A549 (cell line): ENCODE data around the gene BFSP2. TPM values are rescaled to one million over a fixed set of nuclear protein-coding genes. Genes with fewer than 3 reads are reported as not detected.

Experiments
- ATAC-seq, 2 experiments: fragments of 200-7000 bp in 1 of 2; fragments of >200 bp in 1 of 2; cut with Nextera tagmentation in 1 of 2; cut with Tn5 transposase in 1 of 2; 3 replicates each; pipeline versions ENCODE4 v1.8.0 to v1.9.1; 2018 to 2020; ENCODE audit warnings: mild to moderate bottlenecking in 1 of 2, moderate library complexity in 1 of 2
- CTCF ChIA-PET: fragments of 300-600 bp; sonication (Branson Sonifier 250); formaldehyde crosslinking; extraction: SDS; loops from one replicate; lab custom pipeline; 2021; ENCODE audit warnings: antibody characterized with exemption, inconsistent platforms; lab: Yijun Ruan, JAX
- POLR2A ChIA-PET: fragments of 350-600 bp; formaldehyde crosslinking; extraction: SDS; loops from one replicate; lab custom pipeline; 2021; ENCODE audit warnings: antibody characterized with exemption, inconsistent platforms; lab: Yijun Ruan, JAX
- DNase-seq, 2 experiments: peaks; one replicate each; pipeline versions ENCODE4 v3.0.0 to v3.0.0-alpha.2; 2011 to 2016; ENCODE audit warnings: low read depth in 1 of 2, low spot score in 1 of 2
- FAIRE-seq: peaks from 2 replicates; lab custom pipeline; 2011; peaks lifted over from hg19 to GRCh38; lab: Jason Lieb, UNC
- H3K27ac ChIP-seq, 2 experiments: fragments of >200 bp; sonication (Bioruptor Twin); formaldehyde crosslinking; 3 replicates each; pipeline ENCODE4 v1.5.1; 2016 to 2017
- H3K4me1 ChIP-seq: fragments of >200 bp; sonication (Bioruptor Twin); formaldehyde crosslinking; 3 replicates; pipeline ENCODE4 v1.6.1; 2016
- H3K4me2 ChIP-seq: fragments of >200 bp; sonication (Bioruptor Twin); formaldehyde crosslinking; 3 replicates; pipeline ENCODE4 v1.6.1; 2016
- H3K4me3 ChIP-seq: fragments of >200 bp; sonication (Bioruptor Twin); formaldehyde crosslinking; 3 replicates; pipeline ENCODE4 v1.5.1; 2016
- H3K9me3 ChIP-seq: fragments of >200 bp; sonication (Bioruptor Twin); formaldehyde crosslinking; 3 replicates; pipeline ENCODE4 v1.6.1; 2016
- CBX8 ChIP-seq: fragments of 200-600 bp; sonication (generic); IDR thresholded peaks from 2 replicates; pipeline ENCODE4 v1.6.1; 2016
- CEBPB ChIP-seq, 2 experiments: fragments of >200 bp in 1 of 2; sonication (Bioruptor Twin) in 1 of 2; formaldehyde crosslinking in 1 of 2; IDR thresholded peaks; 2 replicates each; pipeline ENCODE4 v1.6.1; 2012 to 2016
- CHD2 ChIP-seq: fragments of 150-350 bp; IDR thresholded peaks from 2 replicates; pipeline ENCODE4 v1.6.1; 2014; ENCODE audit warnings: low read length; ENCODE audit not compliant: partially characterized antibody
- EHMT2 ChIP-seq: fragments of 200-600 bp; sonication (generic); IDR thresholded peaks from 2 replicates; pipeline ENCODE4 v1.6.1; 2016; ENCODE audit warnings: antibody characterized with exemption, low read depth, mild to moderate bottlenecking, moderate library complexity
- ESRRA ChIP-seq: fragments of 150-350 bp; IDR thresholded peaks from 2 replicates; pipeline ENCODE4 v1.6.1; 2014; ENCODE audit warnings: mild to moderate bottlenecking, low read length, borderline replicate concordance
- FOSB ChIP-seq: fragments of 250-450 bp; sonication (Bioruptor Pico); IDR thresholded peaks from 2 replicates; pipeline ENCODE4 v1.5.0; 2020; ENCODE audit warnings: mild to moderate bottlenecking, moderate library complexity
- FOSL2 ChIP-seq, 2 experiments: fragments of 450-650 bp in 1 of 2; fragments of >200 bp in 1 of 2; sonication (Bioruptor Twin) in 1 of 2; formaldehyde crosslinking; IDR thresholded peaks; 2 replicates each; pipeline versions ENCODE4 v1.5.0 to v1.6.1; 2016 to 2020; ENCODE audit warnings: mild to moderate bottlenecking in 1 of 2, moderate library complexity in 1 of 2
- FOXS1 ChIP-seq: fragments of 250-450 bp; sonication (Bioruptor Pico); IDR thresholded peaks from 2 replicates; pipeline ENCODE4 v1.5.0; 2020; ENCODE audit warnings: mild to moderate bottlenecking, moderate library complexity
- GATA3 ChIP-seq: IDR thresholded peaks from 2 replicates; pipeline ENCODE4 v1.6.1; 2012; ENCODE audit warnings: borderline replicate concordance
- HDAC2 ChIP-seq: fragments of 200-600 bp; sonication (generic); IDR thresholded peaks from 2 replicates; pipeline ENCODE4 v1.6.1; 2016
- HEYL ChIP-seq: fragments of 250-450 bp; sonication (Bioruptor Pico); IDR thresholded peaks from 2 replicates; pipeline ENCODE4 v1.8.0; 2021; ENCODE audit warnings: mild to moderate bottlenecking, moderate library complexity
- HOXB13 ChIP-seq: fragments of 250-450 bp; sonication (Bioruptor Pico); IDR thresholded peaks from 2 replicates; pipeline ENCODE4 v1.5.0; 2020; ENCODE audit warnings: low read depth, mild to moderate bottlenecking, moderate library complexity
- HOXB5 ChIP-seq: fragments of 250-450 bp; sonication (Bioruptor Pico); IDR thresholded peaks from 2 replicates; pipeline ENCODE4 v1.5.0; 2020; ENCODE audit warnings: mild to moderate bottlenecking, moderate library complexity
- JUN ChIP-seq, 2 experiments: fragments of >200 bp; sonication (Bioruptor Twin); formaldehyde crosslinking; IDR thresholded peaks; 2 replicates in 1 of 2; 3 replicates in 1 of 2; pipeline ENCODE4 v1.6.1; 2016 to 2017
- KDM5A ChIP-seq: fragments of 200-600 bp; sonication (generic); IDR thresholded peaks from 2 replicates; pipeline ENCODE4 v1.6.1; 2016; ENCODE audit warnings: antibody characterized with exemption, mild to moderate bottlenecking
- MAFK ChIP-seq: fragments of 450-650 bp; IDR thresholded peaks from 2 replicates; pipeline ENCODE4 v1.6.1; 2014; ENCODE audit not compliant: partially characterized antibody
- MAZ ChIP-seq: fragments of 150-350 bp; IDR thresholded peaks from 2 replicates; pipeline ENCODE4 v1.6.1; 2014; ENCODE audit warnings: antibody characterized with exemption, low read depth, low read length, borderline replicate concordance
- MYC ChIP-seq: IDR thresholded peaks from 2 replicates; pipeline ENCODE4 v1.6.1; 2012; ENCODE audit warnings: mild to moderate bottlenecking, inconsistent platforms, low read length, improper control_type of control experiment, borderline replicate concordance
- NFE2L2 ChIP-seq: fragments of 150-350 bp; conservative IDR thresholded peaks from 2 replicates; pipeline ENCODE4 v1.6.1; 2014; ENCODE audit warnings: low read length
- PHF8 ChIP-seq: fragments of 200-600 bp; sonication (generic); IDR thresholded peaks from 2 replicates; pipeline ENCODE4 v1.6.1; 2016; ENCODE audit warnings: low read depth, mild to moderate bottlenecking, antibody characterized with exemption, moderate library complexity, borderline replicate concordance
- POLR2AphosphoS2 ChIP-seq: conservative IDR thresholded peaks from 2 replicates; pipeline ENCODE4 v1.6.1; 2012; ENCODE audit warnings: low read length, improper control_type of control experiment, inconsistent platforms
- RAD21 ChIP-seq, 2 experiments: fragments of >200 bp in 1 of 2; sonication (Bioruptor Twin) in 1 of 2; formaldehyde crosslinking in 1 of 2; IDR thresholded peaks in 1 of 2; conservative IDR thresholded peaks in 1 of 2; 2 replicates in 1 of 2; 3 replicates in 1 of 2; pipeline ENCODE4 v1.6.1; 2012 to 2018; ENCODE audit warnings: inconsistent platforms in 1 of 2
- RCOR1 ChIP-seq: fragments of 150-350 bp; IDR thresholded peaks from 2 replicates; pipeline ENCODE4 v1.6.1; 2014; ENCODE audit warnings: antibody characterized with exemption, low read length, low read depth
- SMC3 ChIP-seq: fragments of >200 bp; sonication (Bioruptor Twin); formaldehyde crosslinking; IDR thresholded peaks from 3 replicates; pipeline ENCODE4 v1.6.1; 2018; ENCODE audit warnings: inconsistent platforms
- SREBF2 ChIP-seq: fragments of 450-650 bp; IDR thresholded peaks from 2 replicates; pipeline ENCODE4 v1.6.1; 2014; ENCODE audit warnings: mild to moderate bottlenecking, moderate library complexity
- TFCP2L1 ChIP-seq: fragments of 250-450 bp; sonication (Bioruptor Pico); IDR thresholded peaks from 2 replicates; pipeline ENCODE4 v1.5.0; 2021; ENCODE audit warnings: mild to moderate bottlenecking
- TP53 ChIP-seq: fragments of 250-450 bp; sonication (Bioruptor Pico); IDR thresholded peaks from 2 replicates; pipeline ENCODE4 v1.5.0; 2021; ENCODE audit warnings: mild to moderate bottlenecking, moderate library complexity
- ZC3H11A ChIP-seq: fragments of 450-650 bp; IDR thresholded peaks from 2 replicates; pipeline ENCODE4 v1.6.1; 2014; ENCODE audit warnings: antibody characterized with exemption, mild to moderate bottlenecking
- WGBS: methylation state at CpG from one replicate; pipeline ENCODE4 v1.1.6; 2017; ENCODE audit errors: missing lambda C conversion rate; 5-methylcytosine and 5-hydroxymethylcytosine counted together
- polyA plus RNA-seq, 4 experiments: library from polyadenylated mRNA; depleted of rRNA in 3 of 4; stranded (reverse); fragments of >200 nt; fragmentation: RNase III in 1 of 4; extraction: RNeasy Plus Mini Kit Qiagen cat#74134 plus additional on column Dnase treatment in 1 of 4; gene quantifications; 2 replicates in 3 of 4; 3 replicates in 1 of 4; pipeline ENCODE4 v1.2.3, GENCODE V29; 2011 to 2017
- TF ChIP-seq, protein P1 (sequence below): fragments of >200 bp; sonication (Bioruptor Twin); formaldehyde crosslinking; IDR thresholded peaks from 3 replicates; pipeline ENCODE4 v1.5.1; 2016
- TF ChIP-seq, protein P2 (sequence below): fragments of >200 bp; sonication (Bioruptor Twin); formaldehyde crosslinking; IDR thresholded peaks from 3 replicates; pipeline ENCODE4 v1.6.1; 2016
- TF ChIP-seq, protein P3 (sequence below): fragments of 250-450 bp; sonication (Bioruptor Pico); IDR thresholded peaks from 2 replicates; pipeline ENCODE4 v1.5.0; 2021; ENCODE audit warnings: mild to moderate bottlenecking, moderate library complexity, borderline replicate concordance
- TF ChIP-seq, protein P4 (sequence below): IDR thresholded peaks from 2 replicates; pipeline ENCODE4 v1.6.1; 2012

Gene BFSP2
- polyA plus RNA-seq, 2 of the 4 experiments (the other 2 are of a cell fraction) = 0.18 TPM; not detected in 1

DNA sequence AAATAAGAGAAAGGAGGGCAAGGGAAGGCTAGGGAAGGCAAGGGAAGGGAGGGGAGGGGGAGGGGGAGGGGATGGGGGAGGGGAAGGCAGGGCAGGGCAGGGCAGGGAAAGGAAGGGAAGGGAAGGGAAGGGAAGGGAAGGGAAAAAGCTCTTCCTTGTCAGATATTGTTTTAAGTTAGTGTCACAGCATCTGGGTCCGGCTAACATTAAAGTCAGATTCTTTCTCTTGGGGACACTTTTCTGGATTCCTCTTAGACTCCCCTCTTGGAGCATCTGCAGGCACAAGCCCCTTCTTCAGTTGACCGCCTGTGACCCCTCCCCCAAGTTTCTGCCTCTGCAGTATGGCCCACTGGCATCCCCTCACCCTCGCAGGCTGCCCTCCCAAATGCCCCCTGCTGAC is 26.0 kb downstream of the BFSP2 start (continued):
- TF ChIP-seq, protein P1, sequence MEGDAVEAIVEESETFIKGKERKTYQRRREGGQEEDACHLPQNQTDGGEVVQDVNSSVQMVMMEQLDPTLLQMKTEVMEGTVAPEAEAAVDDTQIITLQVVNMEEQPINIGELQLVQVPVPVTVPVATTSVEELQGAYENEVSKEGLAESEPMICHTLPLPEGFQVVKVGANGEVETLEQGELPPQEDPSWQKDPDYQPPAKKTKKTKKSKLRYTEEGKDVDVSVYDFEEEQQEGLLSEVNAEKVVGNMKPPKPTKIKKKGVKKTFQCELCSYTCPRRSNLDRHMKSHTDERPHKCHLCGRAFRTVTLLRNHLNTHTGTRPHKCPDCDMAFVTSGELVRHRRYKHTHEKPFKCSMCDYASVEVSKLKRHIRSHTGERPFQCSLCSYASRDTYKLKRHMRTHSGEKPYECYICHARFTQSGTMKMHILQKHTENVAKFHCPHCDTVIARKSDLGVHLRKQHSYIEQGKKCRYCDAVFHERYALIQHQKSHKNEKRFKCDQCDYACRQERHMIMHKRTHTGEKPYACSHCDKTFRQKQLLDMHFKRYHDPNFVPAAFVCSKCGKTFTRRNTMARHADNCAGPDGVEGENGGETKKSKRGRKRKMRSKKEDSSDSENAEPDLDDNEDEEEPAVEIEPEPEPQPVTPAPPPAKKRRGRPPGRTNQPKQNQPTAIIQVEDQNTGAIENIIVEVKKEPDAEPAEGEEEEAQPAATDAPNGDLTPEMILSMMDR = no peak
- TF ChIP-seq RCOR1 (no peak), HOXB5 (CRISPR knock-in tag) (no peak), ZC3H11A (no peak)

DNA sequence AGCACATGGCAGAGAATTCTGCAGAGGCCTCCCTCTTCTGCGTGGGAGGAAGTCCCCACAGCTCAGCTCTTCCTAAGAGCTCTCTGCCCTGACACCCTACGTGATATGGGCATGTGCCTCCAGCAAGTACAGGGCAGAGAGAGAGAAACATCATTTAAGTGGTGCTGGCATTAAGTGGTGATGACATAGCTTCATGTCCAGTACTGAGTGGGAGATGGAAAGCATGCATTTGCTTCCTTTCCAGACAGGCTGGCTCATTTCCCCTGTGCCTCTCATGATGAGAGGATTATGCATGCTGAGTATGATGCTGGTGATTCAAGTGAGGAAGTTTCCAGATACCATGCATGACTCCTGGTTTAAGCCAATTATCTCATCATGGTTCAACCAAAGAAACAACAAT is 26.9 kb downstream of the BFSP2 start:
- CTCF ChIA-PET = interaction anchor here (0.7 to 1.2 kb wide), 3 partner anchors 40 to 700 kb away, joined by 3 to 5 read pairs (median 4); no protein-coding TSS in a partner anchor
- Histone ChIP-seq H3K4me3 (no peak overlapping the region), H3K27ac (no peak overlapping the region), H3K9me3 (no peaks in the 10 kb centered on the region), H3K4me1 (no peaks in the 10 kb centered on the region), H3K4me2 (no peak overlapping the region)
- WGBS = 38% methylated on average over 2 of the region's 2 CpGs
- no peak for TF ChIP-seq TP53 (CRISPR knock-in tag)
- no peak for TF ChIP-seq RAD21 (conservative IDR thresholded peaks at IDR 0.05 in 1 of 2, IDR thresholded peaks at IDR 0.05 in 1 of 2)
- no peak for TF ChIP-seq GATA3
- TF ChIP-seq CEBPB (IDR thresholded peaks at IDR 0.05) = no peak
- no peak for TF ChIP-seq CHD2
- TF ChIP-seq FOXS1 = no peak
- TF ChIP-seq MAZ = no peak
- TF ChIP-seq CBX8 = no peak
- no peak for TF ChIP-seq MAFK
- TF ChIP-seq HOXB5 (CRISPR knock-in tag) = no peak
- TF ChIP-seq, protein P2, sequence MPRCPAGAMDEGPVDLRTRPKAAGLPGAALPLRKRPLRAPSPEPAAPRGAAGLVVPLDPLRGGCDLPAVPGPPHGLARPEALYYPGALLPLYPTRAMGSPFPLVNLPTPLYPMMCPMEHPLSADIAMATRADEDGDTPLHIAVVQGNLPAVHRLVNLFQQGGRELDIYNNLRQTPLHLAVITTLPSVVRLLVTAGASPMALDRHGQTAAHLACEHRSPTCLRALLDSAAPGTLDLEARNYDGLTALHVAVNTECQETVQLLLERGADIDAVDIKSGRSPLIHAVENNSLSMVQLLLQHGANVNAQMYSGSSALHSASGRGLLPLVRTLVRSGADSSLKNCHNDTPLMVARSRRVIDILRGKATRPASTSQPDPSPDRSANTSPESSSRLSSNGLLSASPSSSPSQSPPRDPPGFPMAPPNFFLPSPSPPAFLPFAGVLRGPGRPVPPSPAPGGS = no peak
- no peak for TF ChIP-seq SREBF2
- no peak for TF ChIP-seq PHF8
- no peak for TF ChIP-seq KDM5A
- TF ChIP-seq SMC3 = no peak
- TF ChIP-seq, protein P3, sequence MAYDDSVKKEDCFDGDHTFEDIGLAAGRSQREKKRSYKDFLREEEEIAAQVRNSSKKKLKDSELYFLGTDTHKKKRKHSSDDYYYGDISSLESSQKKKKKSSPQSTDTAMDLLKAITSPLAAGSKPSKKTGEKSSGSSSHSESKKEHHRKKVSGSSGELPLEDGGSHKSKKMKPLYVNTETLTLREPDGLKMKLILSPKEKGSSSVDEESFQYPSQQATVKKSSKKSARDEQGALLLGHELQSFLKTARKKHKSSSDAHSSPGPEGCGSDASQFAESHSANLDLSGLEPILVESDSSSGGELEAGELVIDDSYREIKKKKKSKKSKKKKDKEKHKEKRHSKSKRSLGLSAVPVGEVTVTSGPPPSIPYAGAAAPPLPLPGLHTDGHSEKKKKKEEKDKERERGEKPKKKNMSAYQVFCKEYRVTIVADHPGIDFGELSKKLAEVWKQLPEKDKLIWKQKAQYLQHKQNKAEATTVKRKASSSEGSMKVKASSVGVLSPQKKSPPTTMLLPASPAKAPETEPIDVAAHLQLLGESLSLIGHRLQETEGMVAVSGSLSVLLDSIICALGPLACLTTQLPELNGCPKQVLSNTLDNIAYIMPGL (CRISPR knock-in tag) = no peak
- TF ChIP-seq NFE2L2 = no peak
- no peak for TF ChIP-seq FOSL2 (IDR thresholded peaks at IDR 0.05)
- TF ChIP-seq FOSL2 (CRISPR knock-in tag; IDR thresholded peaks at IDR 0.05) = no peak
- TF ChIP-seq FOSB = no peak
- FAIRE-seq (no peak), DNase-seq (no peak), ATAC-seq (no peak)
- POLR2A ChIA-PET = no interaction called here

DNA sequence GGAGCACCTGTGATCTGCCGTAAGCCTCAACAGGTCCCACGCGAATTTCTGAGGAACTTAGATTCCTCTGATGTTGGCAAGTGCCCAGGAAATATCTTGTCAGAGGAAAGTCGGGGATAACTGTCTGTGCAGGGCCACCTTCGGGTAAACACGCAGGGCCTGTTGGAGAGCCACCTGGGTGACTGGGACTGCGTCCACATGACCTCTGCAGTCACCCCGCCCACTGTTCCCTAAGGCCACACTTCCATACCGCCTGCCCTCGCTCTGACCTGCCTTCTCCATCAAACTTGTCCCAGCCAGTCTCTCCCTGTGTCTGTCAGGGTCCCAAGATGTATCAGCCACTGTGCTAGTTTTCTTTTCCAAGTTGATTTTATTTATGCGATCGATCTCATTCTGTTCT is 28.7 kb downstream of the BFSP2 start:
- FAIRE-seq = no peak
- CTCF ChIA-PET = interaction anchor here (1.4 kb wide), 1 partner anchor 702 kb away, joined by 4 read pairs; no protein-coding TSS in a partner anchor
- 69% methylated on average over 12 of the region's 12 CpGs for WGBS
- Histone ChIP-seq H3K27ac (no peak overlapping the region), H3K4me1 (no peaks in the 10 kb centered on the region), H3K4me2 (no peak overlapping the region), H3K9me3 (no peaks in the 10 kb centered on the region), H3K4me3 (no peak overlapping the region)
- POLR2A ChIA-PET = no interaction called here
- no peak for ATAC-seq
- DNase-seq = no peak
- TF ChIP-seq EHMT2 (no peak), HDAC2 (no peak), SMC3 (no peak), TFCP2L1 (CRISPR knock-in tag) (no peak), HEYL (no peak), MYC (no peak), HOXB13 (CRISPR knock-in tag) (no peak), TP53 (CRISPR knock-in tag) (no peak), POLR2AphosphoS2 (no peak), NFE2L2 (no peak), ESRRA (no peak), JUN (IDR thresholded peaks at IDR 0.05) (no peak)
- TF ChIP-seq, protein P4, sequence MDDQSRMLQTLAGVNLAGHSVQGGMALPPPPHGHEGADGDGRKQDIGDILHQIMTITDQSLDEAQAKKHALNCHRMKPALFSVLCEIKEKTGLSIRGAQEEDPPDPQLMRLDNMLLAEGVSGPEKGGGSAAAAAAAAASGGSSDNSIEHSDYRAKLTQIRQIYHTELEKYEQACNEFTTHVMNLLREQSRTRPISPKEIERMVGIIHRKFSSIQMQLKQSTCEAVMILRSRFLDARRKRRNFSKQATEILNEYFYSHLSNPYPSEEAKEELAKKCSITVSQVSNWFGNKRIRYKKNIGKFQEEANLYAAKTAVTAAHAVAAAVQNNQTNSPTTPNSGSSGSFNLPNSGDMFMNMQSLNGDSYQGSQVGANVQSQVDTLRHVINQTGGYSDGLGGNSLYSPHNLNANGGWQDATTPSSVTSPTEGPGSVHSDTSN = no peak
